HepG2 (cell line): ENCODE data around the gene SF3B2. TPM values are rescaled to one million over a fixed set of nuclear protein-coding genes. Genes with fewer than 3 reads are reported as not detected.

Experiments used
- ASH2L ChIP-seq: fragments of 300-600, 200-600 bp; sonication (generic); IDR thresholded peaks from 2 replicates; pipeline ENCODE4 v1.7.0; 2017; ENCODE audit warnings: low read depth, mild to moderate bottlenecking, moderate library complexity, mixed read lengths, low read length; ENCODE audit not compliant: insufficient read length
- CENPX ChIP-seq: sonication (generic); formaldehyde crosslinking; IDR thresholded peaks from 2 replicates; pipeline ENCODE4 v1.9.0; 2021; ENCODE audit warnings: mild to moderate bottlenecking, missing genetic modification reagents, moderate library complexity
- GATAD1 ChIP-seq: IDR thresholded peaks from 2 replicates; pipeline ENCODE4 v1.6.1; 2016; ENCODE audit warnings: missing genetic modification reagents, missing compliant biosample characterization
- GTF3A ChIP-seq: sonication (generic); formaldehyde crosslinking; conservative IDR thresholded peaks from 2 replicates; pipeline ENCODE4 v1.4.0; 2020; ENCODE audit warnings: mild to moderate bottlenecking, missing genetic modification reagents
- KDM2A ChIP-seq: sonication (generic); formaldehyde crosslinking; IDR thresholded peaks from 2 replicates; pipeline ENCODE4 v1.4.0; 2020; ENCODE audit warnings: low read depth, missing genetic modification reagents, borderline replicate concordance
- MTA3 ChIP-seq: sonication (generic); formaldehyde crosslinking; IDR thresholded peaks from 2 replicates; pipeline ENCODE4 v1.4.0; 2020; ENCODE audit warnings: missing genetic modification reagents
- NBN ChIP-seq: fragments of 450-650 bp; conservative IDR thresholded peaks from 2 replicates; pipeline ENCODE4 v1.6.1; 2017
- STAT6 ChIP-seq: sonication (generic); formaldehyde crosslinking; IDR thresholded peaks from 2 replicates; pipeline ENCODE4 v1.4.0; 2020; ENCODE audit warnings: missing genetic modification reagents, mild to moderate bottlenecking, borderline replicate concordance
- TBX3 ChIP-seq: fragments of 450-650 bp; IDR thresholded peaks from 2 replicates; pipeline ENCODE4 v1.6.1; 2017; ENCODE audit warnings: antibody characterized with exemption, mild to moderate bottlenecking, inconsistent platforms, borderline replicate concordance
- TIGD3 ChIP-seq: sonication (generic); formaldehyde crosslinking; IDR thresholded peaks from 2 replicates; pipeline ENCODE4 v1.5.1; 2020; ENCODE audit warnings: mild to moderate bottlenecking, missing genetic modification reagents, borderline replicate concordance
- ZBTB43 ChIP-seq: sonication (generic); formaldehyde crosslinking; conservative IDR thresholded peaks from 2 replicates; pipeline ENCODE4 v1.4.0; 2020; ENCODE audit warnings: missing genetic modification reagents
- ZFY ChIP-seq: sonication (generic); formaldehyde crosslinking; IDR thresholded peaks from 2 replicates; pipeline ENCODE4 v1.4.0; 2020; ENCODE audit warnings: missing genetic modification reagents
- ZGPAT ChIP-seq: IDR thresholded peaks from 2 replicates; pipeline ENCODE4 v1.6.1; 2016; ENCODE audit warnings: mild to moderate bottlenecking
- ZNF136 ChIP-seq: sonication (generic); formaldehyde crosslinking; IDR thresholded peaks from 2 replicates; pipeline ENCODE4 v1.8.1; 2022; ENCODE audit warnings: low read depth, mild to moderate bottlenecking, moderate library complexity, missing genetic modification reagents
- ZNF276 ChIP-seq: sonication (generic); formaldehyde crosslinking; IDR thresholded peaks from 2 replicates; pipeline ENCODE4 v1.4.0; 2020; ENCODE audit warnings: mild to moderate bottlenecking, low read depth, missing genetic modification reagents
- ZNF639 ChIP-seq: conservative IDR thresholded peaks from 2 replicates; pipeline ENCODE4 v1.6.1; 2018; ENCODE audit warnings: missing genetic modification reagents
- ZNF766 ChIP-seq: sonication (generic); formaldehyde crosslinking; IDR thresholded peaks from 2 replicates; pipeline ENCODE4 v1.5.0; 2020; ENCODE audit warnings: missing genetic modification reagents, borderline replicate concordance
- polyA plus RNA-seq, 8 experiments: library from polyadenylated mRNA; depleted of rRNA in 3 of 8; stranded (reverse) in 7 of 8; unstranded in 1 of 8; fragments of >200 nt; fragmentation: Illumina TruSeq in 4 of 8; extraction: Trizol in 4 of 8; gene quantifications; 2 replicates each; pipeline versions ENCODE4 v1.2.1 to v1.2.3, GENCODE V29; 2011 to 2016; ENCODE audit warnings: low read depth in 4 of 8, missing spikeins in 1 of 8, mixed read lengths in 1 of 8; ENCODE audit not compliant: insufficient read depth in 1 of 8
- total RNA-seq, 5 experiments: library from RNA; depleted of rRNA; stranded (reverse); fragments of >200 nt; fragmentation: Illumina TruSeq; extraction: Trizol; gene quantifications; 2 replicates each; pipeline ENCODE4 v1.2.3, GENCODE V29; 2016; ENCODE audit warnings: low read depth in 1 of 5

SF3B2 gene
- total and polyA plus RNA-seq, 2 of the 13 experiments (the other 11 are each of a cell fraction or from before 2014, with no cell fraction given) = 70.4 to 153 TPM

GRCh38 chr11:66051766-66052663 is at the start of gene SF3B2 (continued):
- TF ChIP-seq TBX3 (0 out of 2 replicates have a peak, but pooled peaks have one; percentile 13), CENPX (no peak), ZGPAT (CRISPR knock-in tag) (peak; percentile 96), ZNF136 (no peak; the same call in 1 of the 2 replicates), ZBTB43 (CRISPR knock-in tag) (no peak), ZNF766 (peak; percentile 36; the same call in 1 of the 2 replicates), TIGD3 (CRISPR knock-in tag) (no peak), ASH2L (peak; percentile 86), ZNF276 (no peak), ZNF639 (CRISPR knock-in tag) (peak; percentile 92), STAT6 (CRISPR knock-in tag) (peak; percentile 85; the same call in 1 of the 2 replicates), NBN (no peak), GATAD1 (CRISPR knock-in tag) (peak; percentile 96), MTA3 (CRISPR knock-in tag) (0 out of 2 replicates have a peak, but pooled peaks have one; percentile 29), KDM2A (peak; percentile 80), ZFY (CRISPR knock-in tag) (peak; percentile 98), GTF3A (CRISPR knock-in tag) (peak; percentile 91)
